Hepatocyte (in vitro differentiated cells): ENCODE results near the gene PMP22.

ENCODE experiments used
- CTCF ChIP-seq: fragments of 200-600 bp; sonication (generic); IDR thresholded peaks from 2 replicates; pipeline ENCODE4 v1.5.1; 2016; ENCODE audit warnings: antibody characterized with exemption, mild to moderate bottlenecking; ENCODE audit not compliant: poor library complexity
- EZH2 ChIP-seq: fragments of 200-600 bp; sonication (generic); IDR thresholded peaks from 2 replicates; pipeline ENCODE4 v1.6.1; 2016; ENCODE audit warnings: antibody characterized with exemption, mild to moderate bottlenecking, borderline replicate concordance
- EZH2phosphoT487 ChIP-seq: fragments of 200-600 bp; sonication (generic); IDR thresholded peaks from one replicate; pipeline ENCODE4 v1.6.1; 2018; ENCODE audit warnings: antibody characterized with exemption, mild to moderate bottlenecking, low read depth, moderate library complexity; ENCODE audit not compliant: unreplicated experiment, severe bottlenecking

- TF ChIP-seq CTCF (no peak), EZH2phosphoT487 (no peak), EZH2 (no peak)
These were observed 19.0 kb upstream of the PMP22 start for GRCh38 chr17:15284107-15284506.
